SU-DHL-6 (cell line): ENCODE results near the gene SDK1.

Source experiments
- EZH2phosphoT487 ChIP-seq: fragments of 200-600 bp; sonication (generic), shearing (Covaris generic); conservative IDR thresholded peaks from 2 replicates; pipeline ENCODE4 v1.6.1; 2018; ENCODE audit warnings: mild to moderate bottlenecking, antibody characterized with exemption, low read length, moderate library complexity, mixed read lengths
- TF ChIP-seq, protein P1 (sequence below): fragments of 200-600 bp; sonication (generic); IDR thresholded peaks from one replicate; pipeline ENCODE4 v1.5.1; 2017; ENCODE audit warnings: antibody characterized with exemption, mild to moderate bottlenecking, low read length, moderate library complexity; ENCODE audit not compliant: insufficient read depth, poor library complexity, severe bottlenecking

DNA sequence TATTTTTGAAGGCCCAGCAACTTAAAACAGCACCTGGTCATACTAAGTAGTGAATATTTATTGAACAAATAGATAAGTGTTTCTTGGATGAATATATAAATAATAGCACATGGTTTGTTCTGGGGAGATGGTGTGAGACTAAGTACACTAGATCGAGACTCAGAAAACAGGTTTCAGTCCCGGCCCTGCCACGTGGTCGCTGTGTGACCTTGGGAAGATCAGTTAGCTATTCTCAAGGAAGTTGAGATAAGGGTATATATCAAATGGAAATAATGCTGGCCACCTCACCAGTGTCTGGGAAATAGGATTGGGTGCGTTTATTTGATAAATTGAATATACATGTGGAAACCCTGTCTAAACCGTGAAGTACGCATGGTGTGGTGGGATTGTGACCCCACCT lies 354.6 kb downstream of the SDK1 start:
- TF ChIP-seq, protein P1, sequence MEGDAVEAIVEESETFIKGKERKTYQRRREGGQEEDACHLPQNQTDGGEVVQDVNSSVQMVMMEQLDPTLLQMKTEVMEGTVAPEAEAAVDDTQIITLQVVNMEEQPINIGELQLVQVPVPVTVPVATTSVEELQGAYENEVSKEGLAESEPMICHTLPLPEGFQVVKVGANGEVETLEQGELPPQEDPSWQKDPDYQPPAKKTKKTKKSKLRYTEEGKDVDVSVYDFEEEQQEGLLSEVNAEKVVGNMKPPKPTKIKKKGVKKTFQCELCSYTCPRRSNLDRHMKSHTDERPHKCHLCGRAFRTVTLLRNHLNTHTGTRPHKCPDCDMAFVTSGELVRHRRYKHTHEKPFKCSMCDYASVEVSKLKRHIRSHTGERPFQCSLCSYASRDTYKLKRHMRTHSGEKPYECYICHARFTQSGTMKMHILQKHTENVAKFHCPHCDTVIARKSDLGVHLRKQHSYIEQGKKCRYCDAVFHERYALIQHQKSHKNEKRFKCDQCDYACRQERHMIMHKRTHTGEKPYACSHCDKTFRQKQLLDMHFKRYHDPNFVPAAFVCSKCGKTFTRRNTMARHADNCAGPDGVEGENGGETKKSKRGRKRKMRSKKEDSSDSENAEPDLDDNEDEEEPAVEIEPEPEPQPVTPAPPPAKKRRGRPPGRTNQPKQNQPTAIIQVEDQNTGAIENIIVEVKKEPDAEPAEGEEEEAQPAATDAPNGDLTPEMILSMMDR = no peak
- TF ChIP-seq EZH2phosphoT487 = no peak
